ENCODE results near the gene CADM1. TPM values are rescaled to one million over a fixed set of nuclear protein-coding genes. Genes with fewer than 3 reads are reported as not detected.

The CADM1 gene
- total RNA-seq, 1 donor from 2014 or later, result 150 TPM

DNA sequence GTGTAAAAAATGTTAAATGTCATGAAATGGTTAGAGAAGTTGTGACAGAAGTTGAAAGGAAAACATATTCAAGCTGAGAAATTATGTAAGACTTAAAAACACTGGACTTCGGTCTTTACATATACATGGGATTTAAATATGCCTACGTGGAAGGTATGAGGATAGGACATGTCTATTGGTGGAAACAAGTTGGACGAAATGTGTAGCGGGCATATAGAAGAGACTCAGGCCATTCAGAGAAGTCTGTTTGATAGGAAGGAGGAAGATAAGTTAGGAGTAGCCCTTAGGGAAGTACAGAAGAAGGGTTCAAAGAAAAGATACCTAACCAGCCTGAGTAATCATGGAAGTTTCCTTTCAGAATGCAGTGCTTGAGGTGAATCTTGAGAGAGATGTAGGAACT is 14.7 kb downstream of the CADM1 start:
- Mint-ChIP-seq H3K9me3 (peaks cover 10% of the 10 kb centered on the region), H3K27ac (no peak overlapping the region)
- TF ChIP-seq, protein P1, sequence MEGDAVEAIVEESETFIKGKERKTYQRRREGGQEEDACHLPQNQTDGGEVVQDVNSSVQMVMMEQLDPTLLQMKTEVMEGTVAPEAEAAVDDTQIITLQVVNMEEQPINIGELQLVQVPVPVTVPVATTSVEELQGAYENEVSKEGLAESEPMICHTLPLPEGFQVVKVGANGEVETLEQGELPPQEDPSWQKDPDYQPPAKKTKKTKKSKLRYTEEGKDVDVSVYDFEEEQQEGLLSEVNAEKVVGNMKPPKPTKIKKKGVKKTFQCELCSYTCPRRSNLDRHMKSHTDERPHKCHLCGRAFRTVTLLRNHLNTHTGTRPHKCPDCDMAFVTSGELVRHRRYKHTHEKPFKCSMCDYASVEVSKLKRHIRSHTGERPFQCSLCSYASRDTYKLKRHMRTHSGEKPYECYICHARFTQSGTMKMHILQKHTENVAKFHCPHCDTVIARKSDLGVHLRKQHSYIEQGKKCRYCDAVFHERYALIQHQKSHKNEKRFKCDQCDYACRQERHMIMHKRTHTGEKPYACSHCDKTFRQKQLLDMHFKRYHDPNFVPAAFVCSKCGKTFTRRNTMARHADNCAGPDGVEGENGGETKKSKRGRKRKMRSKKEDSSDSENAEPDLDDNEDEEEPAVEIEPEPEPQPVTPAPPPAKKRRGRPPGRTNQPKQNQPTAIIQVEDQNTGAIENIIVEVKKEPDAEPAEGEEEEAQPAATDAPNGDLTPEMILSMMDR (conservative IDR thresholded peaks at IDR 0.05), result no peak

DNA sequence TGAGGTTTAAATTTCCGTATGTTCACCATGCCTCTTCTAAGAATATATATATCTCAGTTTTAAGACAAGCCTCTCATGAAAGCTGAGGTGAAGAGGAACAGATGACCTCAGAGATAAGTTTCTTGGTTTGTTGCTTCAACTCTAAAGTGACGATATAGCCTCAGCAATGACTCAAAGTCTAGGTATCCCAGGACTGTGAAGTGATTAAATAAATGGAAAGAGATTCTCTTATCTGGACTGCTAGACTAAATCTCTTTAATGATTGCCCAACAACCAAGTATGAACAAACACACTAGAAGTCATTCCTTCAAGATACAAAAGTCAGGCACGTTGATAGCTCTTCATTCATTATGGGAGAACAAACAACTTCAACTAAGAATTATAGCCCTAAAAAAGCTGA is 15.3 kb downstream of the CADM1 start:
- peaks cover 42% of the 10 kb centered on the region for H3K36me3 Mint-ChIP-seq
- TF ChIP-seq, protein P1 (conservative IDR thresholded peaks at IDR 0.05), result no peak
- no peak for DNase-seq (ENCODE audit: extremely low spot score, unreplicated experiment)
- H3K4me1 Mint-ChIP-seq (ENCODE audit: unreplicated experiment), result peaks cover 13% of the 10 kb centered on the region
- no peak overlapping the region for H3K4me3 Mint-ChIP-seq
- no peaks in the 10 kb centered on the region for H3K27me3 Mint-ChIP-seq
- H3K9me3 Mint-ChIP-seq, result peaks cover 8% of the 10 kb centered on the region
- no peak overlapping the region for H3K27ac Mint-ChIP-seq

More for the DNA sequence above, 14.7 kb downstream of the CADM1 start:
- Mint-ChIP-seq H3K27me3 (no peaks in the 10 kb centered on the region), H3K4me1 (ENCODE audit: unreplicated experiment) (peaks cover 13% of the 10 kb centered on the region), H3K4me3 (no peak overlapping the region), H3K36me3 (peaks cover 44% of the 10 kb centered on the region)
- no peak for DNase-seq (ENCODE audit: extremely low spot score, unreplicated experiment)

DNA sequence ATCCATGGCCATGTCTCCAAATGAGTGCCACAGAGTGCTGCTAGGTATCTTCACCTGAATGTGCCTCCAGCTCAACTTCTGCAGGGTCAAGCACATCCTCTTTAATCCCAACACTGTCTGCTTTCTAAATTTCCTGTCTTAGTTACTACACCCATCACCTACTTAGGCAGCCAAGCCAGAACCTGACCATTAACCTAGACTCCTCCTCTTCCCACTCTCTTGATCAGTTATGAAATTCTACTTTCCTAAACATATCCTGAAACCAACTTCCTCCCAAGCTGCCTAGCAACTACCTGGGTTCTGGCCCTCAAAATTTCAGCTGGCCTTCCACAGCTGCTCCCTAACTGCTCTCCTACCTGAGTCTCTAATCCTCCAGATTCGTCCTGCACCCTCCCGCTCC is 22.7 kb downstream of the CADM1 start:
- Mint-ChIP-seq H3K27me3 (no peaks in the 10 kb centered on the region), H3K36me3 (peaks cover 34% of the 10 kb centered on the region), H3K4me1 (ENCODE audit: unreplicated experiment) (peaks cover 12% of the 10 kb centered on the region), H3K9me3 (peaks cover 15% of the 10 kb centered on the region), H3K27ac (no peak overlapping the region), H3K4me3 (no peak overlapping the region)
- TF ChIP-seq, protein P1 (conservative IDR thresholded peaks at IDR 0.05), result no peak
- no peak for DNase-seq (ENCODE audit: extremely low spot score, unreplicated experiment)

DNA sequence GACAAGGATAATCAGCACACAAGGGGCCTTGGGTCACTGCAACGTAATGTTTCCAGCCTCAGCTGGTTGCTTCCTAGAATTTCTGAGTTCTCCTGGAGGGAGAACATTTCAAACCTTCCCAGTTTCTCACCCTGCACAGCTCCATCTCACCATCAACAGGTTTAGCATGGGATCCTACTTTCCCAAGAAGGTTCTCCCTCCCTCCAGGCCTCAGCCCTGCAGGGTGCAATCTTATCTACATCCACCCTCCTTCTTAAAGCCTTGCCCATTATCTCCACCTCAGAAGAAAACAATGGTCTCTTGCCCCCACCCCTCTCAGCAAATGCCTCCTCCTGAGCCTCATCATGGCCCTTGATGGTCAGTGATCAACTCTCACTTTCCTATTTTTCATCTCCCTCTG is 23.6 kb downstream of the CADM1 start:
- Mint-ChIP-seq H3K27ac (no peak overlapping the region), H3K36me3 (peaks cover 27% of the 10 kb centered on the region), H3K4me1 (ENCODE audit: unreplicated experiment) (peaks cover 17% of the 10 kb centered on the region), H3K9me3 (peaks cover 10% of the 10 kb centered on the region), H3K4me3 (no peak overlapping the region), H3K27me3 (no peaks in the 10 kb centered on the region)
- TF ChIP-seq, protein P1 (conservative IDR thresholded peaks at IDR 0.05), result no peak
- DNase-seq (ENCODE audit: extremely low spot score, unreplicated experiment), result no peak

DNA sequence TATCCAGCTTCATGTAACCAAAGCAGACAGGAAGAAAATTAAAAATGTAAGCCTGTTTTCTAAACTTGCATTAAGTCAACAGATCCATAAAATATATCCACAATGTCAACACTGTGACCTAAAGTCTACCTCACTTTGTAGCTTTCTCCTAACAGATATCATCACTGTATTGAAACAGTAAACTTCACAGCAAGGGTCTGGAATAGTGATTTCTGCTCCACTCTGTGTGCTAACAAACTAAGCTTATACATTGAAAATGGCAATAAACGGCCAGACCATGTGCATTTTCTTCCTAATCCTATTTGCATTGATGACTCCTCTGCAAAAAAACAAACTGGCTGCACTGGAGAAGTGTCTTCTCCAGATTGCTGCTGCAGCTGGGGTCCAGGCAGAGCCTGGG is 26.8 kb downstream of the CADM1 start:
- H3K9me3 Mint-ChIP-seq, result peaks cover 10% of the 10 kb centered on the region
- no peak overlapping the region for H3K27ac Mint-ChIP-seq
- TF ChIP-seq, protein P1 (conservative IDR thresholded peaks at IDR 0.05), result no peak
- no peak overlapping the region for H3K4me3 Mint-ChIP-seq
- no peaks in the 10 kb centered on the region for H3K27me3 Mint-ChIP-seq
- peaks cover 26% of the 10 kb centered on the region for H3K36me3 Mint-ChIP-seq
- peaks cover 17% of the 10 kb centered on the region for H3K4me1 Mint-ChIP-seq (ENCODE audit: unreplicated experiment)
- no peak for DNase-seq (ENCODE audit: extremely low spot score, unreplicated experiment)
